ENCODE data around the gene ZNF80. TPM values are rescaled to one million over a fixed set of nuclear protein-coding genes. Genes with fewer than 3 reads are reported as not detected.

The ZNF80 gene
- total and polyA plus RNA-seq, 2 of the 13 experiments (the other 11 are each of a cell fraction or from before 2014, with no cell fraction given): not detected

GRCh38 chr3:114227076-114227475 is 10.3 kb downstream of the ZNF80 start (continued):
- no peak for TF ChIP-seq ZNF136 (CRISPR knock-in tag; IDR thresholded peaks at IDR 0.05; ENCODE audit: low read depth)
- TF ChIP-seq, protein P1, sequence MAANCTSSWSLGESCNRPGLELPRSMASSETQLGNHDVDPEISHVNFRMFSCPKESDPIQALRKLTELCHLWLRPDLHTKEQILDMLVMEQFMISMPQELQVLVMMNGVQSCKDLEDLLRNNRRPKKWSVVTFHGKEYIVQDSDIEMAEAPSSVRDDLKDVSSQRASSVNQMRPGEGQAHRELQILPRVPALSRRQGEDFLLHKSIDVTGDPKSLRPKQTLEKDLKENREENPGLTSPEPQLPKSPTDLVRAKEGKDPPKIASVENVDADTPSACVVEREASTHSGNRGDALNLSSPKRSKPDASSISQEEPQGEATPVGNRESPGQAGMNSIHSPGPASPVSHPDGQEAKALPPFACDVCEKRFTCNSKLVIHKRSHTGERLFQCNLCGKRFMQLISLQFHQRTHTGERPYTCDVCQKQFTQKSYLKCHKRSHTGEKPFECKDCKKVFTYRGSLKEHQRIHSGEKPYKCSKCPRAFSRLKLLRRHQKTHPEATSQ (CRISPR knock-in tag; IDR thresholded peaks at IDR 0.05; ENCODE audit: borderline replicate concordance): no peak
- TF ChIP-seq, protein P2, sequence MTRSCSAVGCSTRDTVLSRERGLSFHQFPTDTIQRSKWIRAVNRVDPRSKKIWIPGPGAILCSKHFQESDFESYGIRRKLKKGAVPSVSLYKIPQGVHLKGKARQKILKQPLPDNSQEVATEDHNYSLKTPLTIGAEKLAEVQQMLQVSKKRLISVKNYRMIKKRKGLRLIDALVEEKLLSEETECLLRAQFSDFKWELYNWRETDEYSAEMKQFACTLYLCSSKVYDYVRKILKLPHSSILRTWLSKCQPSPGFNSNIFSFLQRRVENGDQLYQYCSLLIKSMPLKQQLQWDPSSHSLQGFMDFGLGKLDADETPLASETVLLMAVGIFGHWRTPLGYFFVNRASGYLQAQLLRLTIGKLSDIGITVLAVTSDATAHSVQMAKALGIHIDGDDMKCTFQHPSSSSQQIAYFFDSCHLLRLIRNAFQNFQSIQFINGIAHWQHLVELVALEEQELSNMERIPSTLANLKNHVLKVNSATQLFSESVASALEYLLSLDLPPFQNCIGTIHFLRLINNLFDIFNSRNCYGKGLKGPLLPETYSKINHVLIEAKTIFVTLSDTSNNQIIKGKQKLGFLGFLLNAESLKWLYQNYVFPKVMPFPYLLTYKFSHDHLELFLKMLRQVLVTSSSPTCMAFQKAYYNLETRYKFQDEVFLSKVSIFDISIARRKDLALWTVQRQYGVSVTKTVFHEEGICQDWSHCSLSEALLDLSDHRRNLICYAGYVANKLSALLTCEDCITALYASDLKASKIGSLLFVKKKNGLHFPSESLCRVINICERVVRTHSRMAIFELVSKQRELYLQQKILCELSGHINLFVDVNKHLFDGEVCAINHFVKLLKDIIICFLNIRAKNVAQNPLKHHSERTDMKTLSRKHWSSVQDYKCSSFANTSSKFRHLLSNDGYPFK (CRISPR knock-in tag; IDR thresholded peaks at IDR 0.05; ENCODE audit: borderline replicate concordance): no peak
- no peak for TF ChIP-seq AGO2 (optimal IDR thresholded peaks at IDR 0.05; ENCODE audit: low read depth, low read length)
- no peak for TF ChIP-seq SNAI1 (CRISPR knock-in tag; IDR thresholded peaks at IDR 0.05; ENCODE audit: borderline replicate concordance)
- no peak for TF ChIP-seq TBL1XR1 (IDR thresholded peaks at IDR 0.05; ENCODE audit: borderline replicate concordance, low read length, partially characterized antibody)
- no peak for TF ChIP-seq NFIC (IDR thresholded peaks at IDR 0.05; ENCODE audit: low read length)

DNA sequence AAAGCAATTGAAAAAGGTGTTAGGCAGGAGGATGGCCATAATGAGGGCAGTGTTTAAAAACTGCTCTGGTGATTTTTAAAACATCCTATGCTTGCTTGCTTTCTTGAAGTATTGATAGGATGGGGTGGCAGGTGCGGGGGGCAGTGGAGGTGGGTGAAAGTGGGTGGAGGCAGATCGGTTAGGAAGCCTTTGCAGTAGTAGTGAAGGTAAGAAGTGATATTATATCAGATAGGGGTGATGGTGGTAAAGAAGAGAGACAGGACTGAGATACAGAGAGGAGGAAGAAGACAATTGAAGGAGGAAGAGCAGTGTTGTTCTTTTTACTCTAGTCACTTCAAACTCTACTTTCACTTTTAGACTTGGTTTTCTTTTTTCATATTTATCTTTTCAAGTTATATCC is 11.1 kb downstream of the ZNF80 start:
- Histone ChIP-seq H3K27me3 (ENCODE audit: control insufficient read depth in 1 of 2, insufficient read depth in 2 of 2, low read length in 2 of 2) (no peaks in the 10 kb centered on the region; a peak in 1 of 5 replicates), H4K20me1 (ENCODE audit: insufficient read depth, low read length) (no peaks in the 10 kb centered on the region), H3K9me3 (ENCODE audit: low read length) (peaks cover 12% of the 10 kb centered on the region), H3K4me3 (replicated peaks in 1 of 3; ENCODE audit: insufficient read depth in 1 of 3, low read depth in 2 of 3, low read length in 3 of 3) (no peak overlapping the region), H3K4me2 (ENCODE audit: low read depth, low read length) (no peak overlapping the region), H3K36me3 (replicated peaks in 1 of 2; ENCODE audit: control insufficient read depth in 1 of 2, insufficient read depth in 2 of 2, low read length in 2 of 2) (no peaks in the 10 kb centered on the region), H3K4me1 (ENCODE audit: insufficient read depth, low read length) (no peaks in the 10 kb centered on the region), H3K79me2 (ENCODE audit: insufficient read depth, low read length) (no peaks in the 10 kb centered on the region), H3K27ac (ENCODE audit: extremely low read length, insufficient read depth, low read length) (no peak overlapping the region), H3K9ac (ENCODE audit: insufficient read depth, low read depth, low read length) (no peak overlapping the region), H2AFZ (ENCODE audit: low read length) (no peak overlapping the region)
- CTCF ChIA-PET (ENCODE audit: low intra/inter-chr PET ratio, low total read pairs): no interaction called here
- no peak for ATAC-seq
- DNase-seq (ENCODE audit: low spot score): no peak
- BruUV-seq (replicated peaks): no TSS peak
- no peak for FAIRE-seq
- WGBS (ENCODE audit: low lambda C conversion rate): 0% methylated on average over 2 of the region's 2 CpGs
- TF ChIP-seq, protein P3, sequence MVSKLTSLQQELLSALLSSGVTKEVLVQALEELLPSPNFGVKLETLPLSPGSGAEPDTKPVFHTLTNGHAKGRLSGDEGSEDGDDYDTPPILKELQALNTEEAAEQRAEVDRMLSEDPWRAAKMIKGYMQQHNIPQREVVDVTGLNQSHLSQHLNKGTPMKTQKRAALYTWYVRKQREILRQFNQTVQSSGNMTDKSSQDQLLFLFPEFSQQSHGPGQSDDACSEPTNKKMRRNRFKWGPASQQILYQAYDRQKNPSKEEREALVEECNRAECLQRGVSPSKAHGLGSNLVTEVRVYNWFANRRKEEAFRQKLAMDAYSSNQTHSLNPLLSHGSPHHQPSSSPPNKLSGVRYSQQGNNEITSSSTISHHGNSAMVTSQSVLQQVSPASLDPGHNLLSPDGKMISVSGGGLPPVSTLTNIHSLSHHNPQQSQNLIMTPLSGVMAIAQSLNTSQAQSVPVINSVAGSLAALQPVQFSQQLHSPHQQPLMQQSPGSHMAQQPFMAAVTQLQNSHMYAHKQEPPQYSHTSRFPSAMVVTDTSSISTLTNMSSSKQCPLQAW (CRISPR knock-in tag; IDR thresholded peaks at IDR 0.05): no peak
- TF ChIP-seq ZNF674 (CRISPR knock-in tag; IDR thresholded peaks at IDR 0.05; ENCODE audit: low read depth) (no peak), THAP7 (CRISPR knock-in tag; IDR thresholded peaks at IDR 0.05) (no peak), MEF2D (CRISPR knock-in tag; IDR thresholded peaks at IDR 0.05) (no peak)
- intact Hi-C loops (cut with micrococcal nuclease; ENCODE audit: unreplicated experiment) (no loop called here), in situ Hi-C loops (cut with HindIII; ENCODE audit: extremely low pct_ligation_motif_present, low pct_unique_long_range_greater_than_20kb) (no loop called here)
- POLR2A ChIA-PET: no interaction called here

All from HepG2 (cell line).